WTC11 (cell line): ENCODE results near the gene EPN1. TPM values are rescaled to one million over a fixed set of nuclear protein-coding genes. Genes with fewer than 3 reads are reported as not detected.
"Not testable (repeated sequence)": the region's sequence is repeated elsewhere in the genome, so short reads cannot be mapped to it uniquely, and the experiment has no call there.

Experiments
- ATAC-seq: fragments of 200-7000 bp; cut with Tn5 transposase; 2 replicates; pipeline ENCODE4 v1.10.0; 2021; ENCODE audit warnings: mild to moderate bottlenecking, moderate library complexity
- CTCF ChIA-PET: fragments of 300-600 bp; sonication (Branson Sonifier 250); formaldehyde crosslinking; loops from one replicate; lab custom pipeline; 2021; ENCODE audit warnings: antibody characterized with exemption; lab: Charles Lee
- POLR2A ChIA-PET: fragments of 350-600 bp; sonication (Branson Sonifier 250); formaldehyde crosslinking; loops from one replicate; lab custom pipeline; 2021; ENCODE audit warnings: antibody characterized with exemption; lab: Charles Lee
- DNase-seq: peaks from one replicate; pipeline ENCODE4 v3.0.0; 2021; ENCODE audit warnings: low spot score
- H3K27ac Mint-ChIP-seq: 2 replicates; pipeline ENCODE4 v1.8.0; 2021; ENCODE audit warnings: mixed read lengths
- H3K27me3 Mint-ChIP-seq: 2 replicates; pipeline ENCODE4 v1.8.0; 2021; ENCODE audit warnings: low read depth, mild to moderate bottlenecking, moderate library complexity, mixed read lengths
- H3K36me3 Mint-ChIP-seq: 2 replicates; pipeline ENCODE4 v1.8.0; 2021; ENCODE audit warnings: mixed read lengths
- H3K4me1 Mint-ChIP-seq: 2 replicates; pipeline ENCODE4 v1.8.0; 2022; ENCODE audit warnings: mixed read lengths
- H3K4me3 Mint-ChIP-seq: 2 replicates; pipeline ENCODE4 v1.8.0; 2021; ENCODE audit warnings: mild to moderate bottlenecking, moderate library complexity, mixed read lengths
- H3K9me3 Mint-ChIP-seq: 2 replicates; pipeline ENCODE4 v1.8.0; 2021; ENCODE audit warnings: mixed read lengths
- ATF1 ChIP-seq: sonication (generic); formaldehyde crosslinking; IDR thresholded peaks from 2 replicates; pipeline ENCODE4 v1.8.1; 2023; ENCODE audit warnings: mild to moderate bottlenecking, moderate library complexity, missing genetic modification reagents
- CBFB ChIP-seq: sonication (generic); formaldehyde crosslinking; IDR thresholded peaks from 2 replicates; pipeline ENCODE4 v1.8.1; 2022; ENCODE audit warnings: mild to moderate bottlenecking, low read depth, missing genetic modification reagents
- CDX4 ChIP-seq: fragments of 250-450 bp; sonication (Bioruptor Pico); IDR thresholded peaks from 2 replicates; pipeline ENCODE4 v1.9.0; 2021; ENCODE audit warnings: moderate library complexity, mild to moderate bottlenecking, inconsistent platforms, borderline replicate concordance
- CREM ChIP-seq: sonication (generic); formaldehyde crosslinking; IDR thresholded peaks from 2 replicates; pipeline ENCODE4 v1.8.1; 2022; ENCODE audit warnings: mild to moderate bottlenecking, missing genetic modification reagents, moderate library complexity
- E2F5 ChIP-seq: sonication (generic); formaldehyde crosslinking; IDR thresholded peaks from 2 replicates; pipeline ENCODE4 v1.8.1; 2022; ENCODE audit warnings: mild to moderate bottlenecking, moderate library complexity, missing genetic modification reagents
- FOXK1 ChIP-seq: sonication (generic); formaldehyde crosslinking; IDR thresholded peaks from 2 replicates; pipeline ENCODE4 v1.8.0; 2022; ENCODE audit warnings: mild to moderate bottlenecking, moderate library complexity, missing genetic modification reagents
- GABPB1 ChIP-seq: sonication (generic); formaldehyde crosslinking; IDR thresholded peaks from 2 replicates; pipeline ENCODE4 v1.8.1; 2023; ENCODE audit warnings: mild to moderate bottlenecking, missing genetic modification reagents
- GRHL2 ChIP-seq: fragments of 250-450 bp; sonication (Bioruptor Pico); IDR thresholded peaks from 2 replicates; pipeline ENCODE4 v1.8.0; 2022; ENCODE audit warnings: mild to moderate bottlenecking, moderate library complexity; ENCODE audit not compliant: insufficient replicate concordance, severe bottlenecking
- MLX ChIP-seq: sonication (generic); formaldehyde crosslinking; IDR thresholded peaks from 2 replicates; pipeline ENCODE4 v1.8.1; 2023; ENCODE audit warnings: mild to moderate bottlenecking, missing genetic modification reagents, moderate library complexity
- MYBL2 ChIP-seq: sonication (generic); formaldehyde crosslinking; IDR thresholded peaks from 2 replicates; pipeline ENCODE4 v1.8.1; 2023; ENCODE audit warnings: mild to moderate bottlenecking, moderate library complexity, missing genetic modification reagents
- NFATC4 ChIP-seq: fragments of 250-450 bp; sonication (Bioruptor Pico); IDR thresholded peaks from 2 replicates; pipeline ENCODE4 v1.9.0; 2021; ENCODE audit warnings: mild to moderate bottlenecking
- NFE2L1 ChIP-seq: sonication (generic); formaldehyde crosslinking; IDR thresholded peaks from 2 replicates; pipeline ENCODE4 v1.8.1; 2023; ENCODE audit warnings: missing genetic modification reagents
- PRDM15 ChIP-seq: sonication (generic); formaldehyde crosslinking; IDR thresholded peaks from 2 replicates; pipeline ENCODE4 v1.8.0; 2022; ENCODE audit warnings: missing genetic modification reagents
- RELA ChIP-seq: sonication (generic); formaldehyde crosslinking; IDR thresholded peaks from 2 replicates; pipeline ENCODE4 v1.8.1; 2022; ENCODE audit warnings: missing genetic modification reagents, mild to moderate bottlenecking, borderline replicate concordance
- RORB ChIP-seq: fragments of 250-450 bp; sonication (Bioruptor Pico); IDR thresholded peaks from 2 replicates; pipeline ENCODE4 v1.9.0; 2021; ENCODE audit warnings: mild to moderate bottlenecking
- ZMAT4 ChIP-seq: fragments of 250-450 bp; sonication (Bioruptor Pico); IDR thresholded peaks from 2 replicates; pipeline ENCODE4 v1.9.0; 2021; ENCODE audit warnings: mild to moderate bottlenecking
- ZNF138 ChIP-seq: sonication (generic); formaldehyde crosslinking; conservative IDR thresholded peaks from 2 replicates; pipeline ENCODE4 v1.8.1; 2022; ENCODE audit warnings: mild to moderate bottlenecking, moderate library complexity, missing genetic modification reagents
- ZNF232 ChIP-seq: sonication (generic); formaldehyde crosslinking; IDR thresholded peaks from 2 replicates; pipeline ENCODE4 v1.8.0; 2022; ENCODE audit warnings: mild to moderate bottlenecking, missing genetic modification reagents
- ZNF423 ChIP-seq: fragments of 250-450 bp; sonication (Bioruptor Pico); IDR thresholded peaks from 2 replicates; pipeline ENCODE4 v2.1.2; 2022; ENCODE audit warnings: mild to moderate bottlenecking, moderate library complexity
- total RNA-seq: library from RNA; stranded (reverse); gene quantifications from 3 replicates; pipeline ENCODE4 v1.2.3, GENCODE V29; 2021
- TF ChIP-seq, protein P1 (sequence below): sonication (generic); formaldehyde crosslinking; IDR thresholded peaks from 2 replicates; pipeline ENCODE4 v1.8.1; 2022; ENCODE audit warnings: low read depth, mild to moderate bottlenecking, moderate library complexity, missing genetic modification reagents, borderline replicate concordance
- TF ChIP-seq, protein P2 (sequence below): sonication (generic); formaldehyde crosslinking; IDR thresholded peaks from 2 replicates; pipeline ENCODE4 v1.8.1; 2022; ENCODE audit warnings: low read depth, missing genetic modification reagents, borderline replicate concordance

The EPN1 gene
- total RNA-seq, 1 experiment from 2014 or later: 234 TPM

DNA sequence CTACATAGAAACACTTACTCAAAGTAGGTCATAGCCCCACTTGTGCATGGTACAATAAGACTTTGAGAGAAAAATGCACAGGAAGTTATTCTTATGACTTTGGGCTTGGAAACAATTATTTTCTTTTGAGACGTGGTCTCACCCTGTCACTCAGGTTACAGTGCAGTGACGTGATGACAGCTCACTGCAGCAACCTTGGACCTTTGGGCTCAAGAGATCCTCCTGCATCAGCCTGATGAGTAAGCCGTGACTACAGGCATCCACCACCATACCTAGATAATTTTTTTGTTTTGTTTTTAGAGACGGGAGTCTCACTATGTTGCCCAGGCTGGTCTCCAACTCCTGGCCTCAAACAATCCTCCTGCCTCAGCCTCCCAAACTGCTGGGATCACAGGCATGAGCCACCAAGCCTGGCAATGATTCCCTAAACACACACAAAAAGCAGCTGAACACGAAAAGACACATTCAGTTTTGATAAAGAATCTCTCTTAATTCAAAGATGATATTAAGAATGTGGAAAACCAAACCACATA, 45.3 kb downstream of the EPN1 start:
- Mint-ChIP-seq H3K27me3 (peaks cover 20% of the 10 kb centered on the region), H3K9me3 (peaks cover 85% of the 10 kb centered on the region), H3K4me1 (no peaks in the 10 kb centered on the region), H3K27ac (no peak overlapping the region), H3K4me3 (no peak overlapping the region), H3K36me3 (peaks cover 64% of the 10 kb centered on the region)
- POLR2A ChIA-PET: no interaction called here
- TF ChIP-seq ZNF423 (CRISPR knock-in tag): no peak
- TF ChIP-seq MLX (CRISPR knock-in tag): no peak
- no peak for ATAC-seq
- CTCF ChIA-PET: no interaction called here
- no peak for DNase-seq

- ChIA-PET CTCF (no interaction called here), POLR2A (no interaction called here)
Measured at GRCh38 chr19:55720801-55721200, 45.8 kb downstream of the EPN1 start.

DNA sequence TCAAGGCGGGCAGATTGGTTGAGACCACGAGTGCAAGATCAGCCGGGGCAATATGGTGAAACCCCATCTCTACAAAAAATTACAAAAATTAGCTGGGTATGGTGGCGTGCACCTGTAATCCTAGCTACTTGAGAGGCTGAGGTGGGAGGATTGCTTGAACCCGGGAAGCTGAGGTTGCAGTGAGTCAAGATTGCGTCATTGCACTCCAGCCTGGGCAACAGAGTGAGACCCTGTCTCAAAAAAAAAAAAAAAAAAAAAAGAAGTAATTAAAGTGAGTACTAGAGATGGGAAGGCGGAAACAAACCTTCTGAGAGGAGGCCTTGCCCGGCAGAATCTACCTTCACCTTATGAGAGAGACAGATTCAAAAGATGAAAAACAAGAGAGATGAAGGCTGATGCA, 48.5 kb downstream of the EPN1 start:
- Mint-ChIP-seq H3K27me3 (peaks cover 10% of the 10 kb centered on the region), H3K4me1 (no peaks in the 10 kb centered on the region), H3K27ac (no peak overlapping the region), H3K36me3 (peaks cover 65% of the 10 kb centered on the region), H3K9me3 (peaks cover 87% of the 10 kb centered on the region)
- no peak for DNase-seq
- no peak for TF ChIP-seq E2F5 (CRISPR knock-in tag)
- TF ChIP-seq NFE2L1 (CRISPR knock-in tag): no peak
- no peak for TF ChIP-seq NFATC4 (CRISPR knock-in tag)
- no peak for TF ChIP-seq ZNF138 (CRISPR knock-in tag)
- no peak for TF ChIP-seq CDX4 (CRISPR knock-in tag)
- TF ChIP-seq RELA (CRISPR knock-in tag): no peak
- no peak for TF ChIP-seq CBFB (CRISPR knock-in tag)
- no peak for TF ChIP-seq GRHL2 (CRISPR knock-in tag)
- TF ChIP-seq CREM (CRISPR knock-in tag): no peak
- TF ChIP-seq PRDM15: no peak
- no peak for TF ChIP-seq MYBL2
- TF ChIP-seq GABPB1 (CRISPR knock-in tag): no peak
- no peak for TF ChIP-seq FOXK1 (CRISPR knock-in tag)
- TF ChIP-seq, protein P1, sequence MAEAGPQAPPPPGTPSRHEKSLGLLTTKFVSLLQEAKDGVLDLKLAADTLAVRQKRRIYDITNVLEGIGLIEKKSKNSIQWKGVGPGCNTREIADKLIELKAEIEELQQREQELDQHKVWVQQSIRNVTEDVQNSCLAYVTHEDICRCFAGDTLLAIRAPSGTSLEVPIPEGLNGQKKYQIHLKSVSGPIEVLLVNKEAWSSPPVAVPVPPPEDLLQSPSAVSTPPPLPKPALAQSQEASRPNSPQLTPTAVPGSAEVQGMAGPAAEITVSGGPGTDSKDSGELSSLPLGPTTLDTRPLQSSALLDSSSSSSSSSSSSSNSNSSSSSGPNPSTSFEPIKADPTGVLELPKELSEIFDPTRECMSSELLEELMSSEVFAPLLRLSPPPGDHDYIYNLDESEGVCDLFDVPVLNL (CRISPR knock-in tag): no peak
- TF ChIP-seq, protein P2, sequence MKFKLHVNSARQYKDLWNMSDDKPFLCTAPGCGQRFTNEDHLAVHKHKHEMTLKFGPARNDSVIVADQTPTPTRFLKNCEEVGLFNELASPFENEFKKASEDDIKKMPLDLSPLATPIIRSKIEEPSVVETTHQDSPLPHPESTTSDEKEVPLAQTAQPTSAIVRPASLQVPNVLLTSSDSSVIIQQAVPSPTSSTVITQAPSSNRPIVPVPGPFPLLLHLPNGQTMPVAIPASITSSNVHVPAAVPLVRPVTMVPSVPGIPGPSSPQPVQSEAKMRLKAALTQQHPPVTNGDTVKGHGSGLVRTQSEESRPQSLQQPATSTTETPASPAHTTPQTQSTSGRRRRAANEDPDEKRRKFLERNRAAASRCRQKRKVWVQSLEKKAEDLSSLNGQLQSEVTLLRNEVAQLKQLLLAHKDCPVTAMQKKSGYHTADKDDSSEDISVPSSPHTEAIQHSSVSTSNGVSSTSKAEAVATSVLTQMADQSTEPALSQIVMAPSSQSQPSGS (CRISPR knock-in tag): no peak
- no peak for TF ChIP-seq RORB
- no peak for TF ChIP-seq MLX (CRISPR knock-in tag)
- TF ChIP-seq ZNF232: no peak
- TF ChIP-seq, all 79 proteins: peak for 0
- ATAC-seq: no peak
- POLR2A ChIA-PET: no interaction called here
- CTCF ChIA-PET: no interaction called here
- no peak overlapping the region for H3K4me3 Mint-ChIP-seq

More at GRCh38 chr19:55720801-55721200, 45.8 kb downstream of the EPN1 start:
- ATAC-seq (no peak), DNase-seq (no peak)
- H3K27me3 Mint-ChIP-seq: peaks cover 20% of the 10 kb centered on the region
- H3K4me3 Mint-ChIP-seq: no peak overlapping the region
- H3K36me3 Mint-ChIP-seq: peaks cover 63% of the 10 kb centered on the region
- peaks cover 82% of the 10 kb centered on the region for H3K9me3 Mint-ChIP-seq
- no peak overlapping the region for H3K27ac Mint-ChIP-seq
- no peaks in the 10 kb centered on the region for H3K4me1 Mint-ChIP-seq
- TF ChIP-seq ZMAT4 (CRISPR knock-in tag): no peak
- TF ChIP-seq ATF1: no peak

DNA sequence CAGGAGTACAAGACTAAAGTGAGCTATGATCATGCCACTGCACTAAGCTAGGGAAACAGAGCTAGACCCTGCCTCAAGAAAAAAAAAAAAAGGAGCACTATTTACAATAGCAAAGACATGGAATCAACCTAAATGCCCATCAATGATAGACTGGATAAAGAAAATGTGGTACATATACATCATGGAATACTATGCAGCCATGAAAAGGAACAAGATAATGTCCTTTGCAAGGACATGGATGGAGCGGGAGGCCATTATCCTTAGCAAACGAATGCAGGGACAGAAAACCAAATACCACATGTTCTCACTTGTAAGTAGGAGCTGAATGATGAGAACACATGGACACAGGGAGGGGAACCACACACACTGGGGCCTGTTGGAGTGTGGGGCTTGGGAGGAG, 55.4 kb downstream of the EPN1 start:
- H3K4me1 Mint-ChIP-seq, ATAC-seq, DNase-seq, H3K27ac Mint-ChIP-seq, H3K4me3 Mint-ChIP-seq, CTCF ChIA-PET, POLR2A ChIA-PET: not testable (repeated sequence)
- H3K36me3 Mint-ChIP-seq: peaks cover 51% of the 10 kb centered on the region
- peaks cover 19% of the 10 kb centered on the region for H3K27me3 Mint-ChIP-seq
- peaks cover 82% of the 10 kb centered on the region for H3K9me3 Mint-ChIP-seq
